Measurements from ENCODE around the gene TRERF1. TPM values are rescaled to one million over a fixed set of nuclear protein-coding genes. Genes with fewer than 3 reads are reported as not detected.
A peak's percentile ranks its signal among the peaks of the same experiment; 100 is the strongest.

TRERF1 gene
- total RNA-seq, 2 donors from 2014 or later, result 1.2 to 2.6 TPM

- ATAC-seq (no peak), DNase-seq (no peak)
- intact Hi-C loops (cut with DNase I), result no loop called here
Observed at GRCh38 chr6:42271834-42272805, 179.6 kb downstream of the TRERF1 start.

- intact Hi-C loops (cut with DNase I), result loop anchor here in 1 of 2 donors (10.0 kb wide), 2 partner anchors 185 to 265 kb away; partner anchors contain the start of gene TRERF1
- no peak for DNase-seq
- no peak for ATAC-seq
Observed at GRCh38 chr6:42269974-42270510, 181.7 kb downstream of the TRERF1 start.

DNA sequence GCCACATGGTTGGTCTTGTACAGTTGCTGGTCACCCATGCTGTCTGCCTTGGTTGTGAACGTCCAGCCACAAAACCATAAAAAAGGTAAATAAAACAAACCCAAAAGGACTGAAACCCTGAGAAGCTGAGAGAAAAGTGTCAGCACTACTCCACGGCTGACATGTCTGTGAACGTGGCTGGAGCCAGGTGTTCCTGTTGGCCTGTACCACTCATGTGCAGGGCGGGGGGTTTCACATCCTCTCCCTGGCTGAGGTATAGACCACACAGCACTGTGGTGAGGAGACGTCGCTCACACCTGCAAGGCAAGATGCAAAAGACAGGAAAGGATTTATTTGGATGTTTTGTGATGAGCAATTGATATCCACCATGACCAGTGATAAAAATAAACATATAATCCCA lies 182.2 kb downstream of the TRERF1 start:
- intact Hi-C loops (cut with DNase I), result loop anchor here in 1 of 2 donors (10.0 kb wide), 2 partner anchors 185 to 265 kb away; partner anchors contain the start of gene TRERF1
- no peak for DNase-seq

DNA sequence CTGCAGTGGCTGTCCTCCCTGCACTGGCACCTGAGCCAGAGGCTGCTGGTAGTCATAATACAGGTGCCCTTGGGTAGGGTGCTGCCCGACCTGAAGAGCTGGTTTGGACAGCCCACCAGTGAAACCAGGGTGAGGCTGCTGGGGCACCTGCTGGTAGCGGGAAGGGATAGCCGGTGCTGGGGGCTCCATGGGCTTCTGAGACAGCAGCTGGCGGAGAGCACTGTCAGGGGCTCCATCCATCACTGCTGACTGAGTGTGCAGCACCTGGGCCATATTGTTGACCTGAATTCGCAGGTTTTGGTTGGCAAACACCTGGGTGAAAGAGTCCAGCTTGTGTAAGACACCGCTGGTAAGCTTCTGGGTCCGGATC lies 182.9 kb downstream of the TRERF1 start:
- intact Hi-C loops (cut with DNase I), result loop anchor here in 1 of 2 donors (10.0 kb wide), 2 partner anchors 186 to 266 kb away; partner anchors contain the start of gene TRERF1
- ATAC-seq (no peak), DNase-seq (no peak)

More for the DNA sequence above, 182.2 kb downstream of the TRERF1 start:
- ATAC-seq, result no peak

- intact Hi-C loops (cut with DNase I), result loop anchor here in 1 of 2 donors (10.0 kb wide), 2 partner anchors 187 to 267 kb away; partner anchors contain the start of gene TRERF1
- no peak for DNase-seq
- no peak for ATAC-seq
Observed at GRCh38 chr6:42268016-42268834, 183.5 kb downstream of the TRERF1 start.

DNA sequence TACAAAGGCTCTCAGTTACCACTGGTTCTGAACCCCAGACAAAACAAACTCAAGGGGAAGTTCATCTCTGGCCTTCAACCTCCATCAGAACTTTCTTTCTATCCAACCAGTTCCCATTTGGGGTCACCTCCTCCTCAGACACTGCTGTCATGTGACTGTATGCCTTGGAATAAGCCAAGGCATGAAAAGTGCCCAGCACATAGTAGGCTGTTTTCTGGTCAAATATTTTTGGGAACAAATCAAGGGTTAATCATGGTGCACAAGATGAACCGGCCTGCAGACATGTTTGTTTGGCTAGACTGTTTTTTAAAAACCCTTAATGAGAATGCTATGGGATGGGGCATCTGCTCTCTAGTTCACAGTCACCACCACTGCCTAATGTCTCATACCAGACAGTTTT lies 185.2 kb downstream of the TRERF1 start:
- DNase-seq (no peak), ATAC-seq (no peak)
- intact Hi-C loops (cut with DNase I), result loop anchor here in 1 of 2 donors (10.0 kb wide), 2 partner anchors 188 to 268 kb away; partner anchors contain the start of gene TRERF1

DNA sequence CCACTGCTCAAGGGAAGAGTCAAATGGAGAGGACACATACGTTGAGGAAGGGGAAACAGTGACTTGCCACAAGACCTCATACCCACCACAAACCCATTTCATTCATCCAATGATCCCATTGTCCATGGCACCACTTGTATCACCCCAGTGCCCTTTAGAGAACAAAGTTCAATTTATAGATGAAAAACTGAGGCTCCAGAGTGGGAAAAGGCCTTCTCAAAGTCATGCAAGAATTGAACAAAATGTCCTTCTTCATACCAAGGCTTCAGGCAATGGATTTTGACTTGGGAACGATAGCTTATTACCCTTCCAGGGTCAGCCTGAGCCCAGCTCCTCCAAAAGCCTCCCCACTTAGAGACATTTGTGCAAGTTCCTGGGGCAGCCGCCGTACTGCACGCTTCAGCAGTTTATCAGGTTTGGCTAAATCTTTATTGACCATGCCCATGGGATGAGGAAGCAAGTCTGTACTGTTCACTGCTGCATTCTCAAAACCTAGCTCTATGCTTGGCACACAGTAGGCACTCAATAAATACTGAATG lies 186.8 kb downstream of the TRERF1 start:
- DNase-seq (no peak), ATAC-seq (no peak)
- intact Hi-C loops (cut with DNase I), result loop anchor here in 1 of 2 donors (10.0 kb wide), 2 partner anchors 190 to 270 kb away; partner anchors contain the start of gene TRERF1

DNA sequence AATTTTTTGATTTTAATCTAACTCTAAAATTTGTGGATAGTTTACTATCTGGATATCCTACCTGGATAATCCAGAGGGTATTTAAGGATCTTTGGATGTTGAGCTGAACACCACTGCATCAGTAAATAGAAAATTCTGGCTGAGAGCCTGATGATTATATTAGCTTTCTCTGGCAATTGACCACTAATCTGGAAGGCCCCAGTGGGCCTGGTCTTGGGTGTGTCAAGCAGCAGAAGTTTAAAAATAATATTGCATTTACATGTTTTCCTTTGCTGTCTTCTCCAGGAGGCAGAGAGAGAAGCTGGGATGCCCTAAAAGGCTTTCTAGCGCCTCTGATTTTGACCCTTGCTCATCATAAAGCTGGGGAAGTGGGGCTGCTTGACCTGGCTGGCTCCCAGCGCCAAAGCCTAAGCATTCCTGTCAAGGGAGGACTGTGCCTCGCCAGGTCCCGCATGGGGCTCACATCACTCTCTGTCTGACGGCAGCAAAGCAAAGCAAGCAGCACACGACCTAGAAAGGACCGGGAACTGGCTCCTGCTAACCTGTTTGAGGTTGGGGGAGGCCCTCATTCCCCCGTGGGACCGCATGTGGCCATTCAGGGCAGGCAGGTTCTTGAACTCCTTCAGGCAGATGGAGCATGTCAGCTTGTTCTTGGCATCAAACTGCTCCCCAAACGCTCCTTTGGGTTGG lies 187.4 kb downstream of the TRERF1 start:
- intact Hi-C loops (cut with DNase I), result loop anchor here in 1 of 2 donors (10.0 kb wide), 2 partner anchors 190 to 270 kb away; partner anchors contain the start of gene TRERF1
- DNase-seq (no peak), ATAC-seq (no peak)

DNA sequence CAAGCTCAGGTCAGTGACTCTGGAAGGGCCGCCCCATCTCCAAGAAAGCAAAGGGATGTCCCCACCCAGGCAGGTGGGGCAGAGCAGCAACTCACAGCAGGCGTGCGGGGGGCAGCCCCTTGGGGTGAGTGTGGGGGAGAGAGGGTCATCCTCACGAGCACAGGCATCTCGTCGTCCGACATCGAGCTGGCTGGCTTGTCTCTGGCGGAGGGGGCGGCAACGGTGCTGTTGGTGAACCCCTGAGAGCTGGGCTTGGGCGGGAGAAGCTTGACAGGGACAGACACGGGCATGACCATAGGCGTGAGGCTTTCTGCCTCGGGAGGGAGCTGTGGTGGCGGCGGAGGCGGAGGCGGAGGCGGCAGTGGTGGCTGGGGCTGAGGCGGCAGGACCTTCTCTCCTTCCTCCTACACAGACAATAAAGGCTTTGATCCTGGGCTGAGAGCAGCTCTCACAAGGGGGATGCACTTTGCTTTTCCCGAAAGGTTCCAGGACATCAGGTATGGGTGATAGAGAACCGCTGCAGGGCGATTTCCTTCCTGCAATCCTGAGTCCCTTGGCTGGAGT lies 188.5 kb downstream of the TRERF1 start:
- intact Hi-C loops (cut with DNase I), result loop anchor here in 1 of 2 donors (10.0 kb wide), 2 partner anchors 192 to 272 kb away; partner anchors contain the start of gene TRERF1
- ATAC-seq (no peak), DNase-seq (no peak)

DNA sequence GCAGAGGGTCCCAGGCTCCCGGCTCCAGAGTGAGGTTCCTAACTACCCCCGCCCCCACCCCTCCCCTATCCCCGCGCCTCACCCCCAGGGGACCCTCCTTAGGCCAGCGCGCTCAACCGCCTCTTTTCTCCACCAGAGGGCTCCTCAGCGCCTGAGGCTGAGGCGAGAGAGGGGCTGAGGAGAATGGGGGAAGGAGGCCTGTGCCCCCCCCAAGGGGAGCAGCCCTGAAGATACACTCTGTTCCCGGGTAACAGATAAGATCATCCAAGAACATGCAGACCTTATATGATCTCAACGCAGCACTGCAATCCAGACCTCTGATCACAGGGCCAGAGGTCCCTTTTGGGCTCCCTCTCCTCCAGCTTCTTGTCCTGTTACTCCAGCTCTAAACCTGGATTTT lies 190.8 kb downstream of the TRERF1 start:
- DNase-seq (peak; percentile 43), ATAC-seq (peak; percentile 70 to 76)
- intact Hi-C loops (cut with DNase I), result loop anchor here in 1 of 2 donors (10.0 kb wide), 2 partner anchors 194 to 274 kb away; partner anchors contain the start of gene TRERF1

DNA sequence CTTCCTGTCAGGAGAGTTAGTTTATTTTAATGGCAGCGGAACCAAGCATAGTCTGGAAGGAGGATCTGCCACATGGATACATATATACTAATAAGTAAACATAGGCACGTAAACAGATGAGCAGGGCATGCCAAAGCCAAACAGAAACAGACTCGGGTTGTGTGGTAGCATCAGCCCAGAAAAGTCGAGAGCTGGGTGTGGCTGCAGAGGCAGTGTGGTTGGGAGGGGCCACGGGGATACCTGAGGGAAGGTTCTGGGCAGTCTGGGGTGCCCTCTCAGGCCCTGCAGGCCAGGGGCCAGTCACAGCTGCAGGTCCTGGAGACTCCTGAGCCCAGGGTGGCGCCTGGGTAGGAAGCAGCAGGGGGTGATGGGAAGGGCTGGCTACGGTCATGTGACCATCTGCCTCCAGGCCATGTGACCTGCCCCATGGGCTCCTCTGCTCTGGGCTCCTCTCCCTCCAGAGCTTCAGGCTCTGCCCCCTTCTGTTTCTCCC lies 191.3 kb downstream of the TRERF1 start:
- no peak for DNase-seq
- intact Hi-C loops (cut with DNase I), result loop anchor here in 1 of 2 donors (10.0 kb wide), 2 partner anchors 194 to 274 kb away; partner anchors contain the start of gene TRERF1
- ATAC-seq, result peak; percentile 48 to 72

DNA sequence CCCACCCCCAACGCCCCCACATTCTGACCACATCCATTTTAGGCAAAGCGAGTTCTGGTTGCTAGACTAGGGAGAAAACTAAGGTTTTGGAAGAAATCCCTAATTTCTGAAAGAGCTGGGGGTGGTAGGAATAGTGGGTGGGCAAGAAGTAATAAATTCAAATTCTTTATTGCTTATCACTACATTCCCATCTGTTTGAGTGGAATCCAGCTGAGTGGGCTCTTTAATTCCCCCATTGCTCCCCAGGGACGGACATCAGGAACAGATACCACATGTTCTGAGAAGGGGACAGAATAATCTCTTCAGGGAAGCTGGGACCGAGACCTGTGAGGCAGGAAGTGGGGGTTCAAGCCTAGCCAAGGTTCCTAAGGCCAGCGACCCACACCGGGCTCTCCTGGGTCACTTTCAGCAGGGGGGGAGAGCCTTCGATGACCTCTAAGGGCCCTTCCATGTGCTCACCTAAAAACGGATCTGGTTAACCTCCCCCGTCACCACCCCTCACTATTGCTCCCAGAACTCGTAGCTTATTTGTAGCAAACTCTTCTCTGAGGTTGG lies 191.8 kb downstream of the TRERF1 start:
- intact Hi-C loops (cut with DNase I), result loop anchor here in 1 of 2 donors (10.0 kb wide), 2 partner anchors 195 to 275 kb away; partner anchors contain the start of gene TRERF1
- ATAC-seq, result no peak
- DNase-seq, result no peak

- ATAC-seq (no peak), DNase-seq (no peak)
- intact Hi-C loops (cut with DNase I), result no loop called here
Observed at GRCh38 chr6:42259286-42259685, 192.4 kb downstream of the TRERF1 start.

DNA sequence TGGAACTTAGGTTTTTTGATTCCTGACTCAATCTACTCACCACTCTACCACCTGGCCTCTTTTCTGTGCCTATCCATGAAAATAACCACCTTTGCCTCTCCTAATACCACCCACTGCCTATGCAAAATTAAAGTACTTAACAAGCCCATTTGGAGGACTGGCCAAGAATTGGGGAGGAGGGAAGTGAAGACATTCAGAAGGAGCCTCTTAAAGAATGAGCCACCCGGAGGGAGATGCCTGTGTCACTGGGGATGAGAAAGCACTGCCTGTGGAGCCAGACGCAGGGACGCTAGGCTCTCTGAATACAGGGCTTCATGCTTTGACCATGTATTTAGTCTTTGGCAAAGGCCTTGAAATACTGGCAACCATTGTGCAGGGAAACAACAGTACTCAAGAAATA lies 194.1 kb downstream of the TRERF1 start:
- ATAC-seq (no peak), DNase-seq (no peak)
- intact Hi-C loops (cut with DNase I), result no loop called here

DNA sequence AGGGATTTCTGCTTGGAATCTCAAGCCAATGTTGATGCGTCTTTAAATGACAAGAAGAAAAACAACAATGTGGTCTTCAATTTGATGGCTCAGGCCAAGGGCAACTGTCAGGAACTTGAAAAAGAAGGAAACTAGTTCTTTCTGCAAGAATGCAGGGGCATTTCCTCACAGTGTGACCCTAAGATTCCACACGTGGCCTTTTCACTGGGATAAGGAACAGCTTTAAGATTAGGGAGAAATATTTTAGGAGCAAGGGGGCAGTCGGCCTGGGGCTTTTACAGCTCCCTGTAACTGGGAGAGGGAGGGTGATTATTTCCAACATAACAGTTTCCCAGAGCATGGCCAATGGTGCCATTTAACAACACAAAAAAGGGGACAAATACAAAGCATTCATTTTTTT lies 194.7 kb downstream of the TRERF1 start:
- intact Hi-C loops (cut with DNase I), result no loop called here
- ATAC-seq, result no peak
- DNase-seq, result no peak

DNA sequence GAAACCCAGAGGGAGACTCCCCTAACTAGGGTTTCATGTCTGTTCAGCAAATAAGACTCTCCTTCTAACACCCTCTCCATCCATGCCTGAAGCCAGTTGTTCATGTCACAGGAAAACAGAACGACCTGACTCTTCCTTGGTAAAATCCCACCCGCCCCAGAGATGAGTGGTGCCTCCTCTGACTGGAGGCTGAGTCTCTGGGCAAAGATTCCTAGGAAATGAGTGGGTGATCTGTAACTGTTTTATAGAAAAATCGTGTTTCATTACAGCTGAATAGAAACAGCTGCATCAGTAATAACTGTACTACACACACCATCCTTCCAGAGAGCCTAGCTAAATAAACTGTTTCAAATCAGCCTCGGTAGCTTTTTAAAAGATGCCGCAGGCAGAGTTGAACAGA lies 196.7 kb downstream of the TRERF1 start:
- no peak for ATAC-seq
- intact Hi-C loops (cut with DNase I), result no loop called here

GRCh38 chr6:42254505-42254904 lies 197.2 kb downstream of the TRERF1 start:
- DNase-seq, result no peak
- intact Hi-C loops (cut with DNase I), result no loop called here
- ATAC-seq, result no peak

More for the DNA sequence above, 196.7 kb downstream of the TRERF1 start:
- no peak for DNase-seq

Data from left cardiac atrium (tissue), 4 donors.